ENCODE results near the gene HNRNPDL. TPM values are rescaled to one million over a fixed set of nuclear protein-coding genes. Genes with fewer than 3 reads are reported as not detected.

Gene HNRNPDL
- total and polyA plus RNA-seq, 2 of the 13 experiments (the other 11 are each of a cell fraction or from before 2014, with no cell fraction given): 167 to 414 TPM

DNA sequence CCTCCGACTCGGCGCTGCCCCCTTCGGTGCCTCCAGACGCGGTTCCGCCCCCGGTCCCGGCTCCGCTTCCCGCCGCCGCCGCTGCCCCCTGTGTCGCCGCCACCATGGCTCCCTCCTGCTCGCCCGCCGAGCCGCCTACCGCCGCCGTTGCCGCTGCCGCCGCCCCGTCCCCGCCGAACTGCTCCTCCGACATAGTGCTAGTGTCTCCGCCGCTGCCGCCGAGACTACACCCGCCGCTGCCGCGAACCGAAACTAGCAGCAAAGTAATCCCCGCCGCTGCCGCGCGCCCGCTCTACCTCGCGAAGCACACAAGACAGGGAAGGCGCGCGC, 56.8 kb downstream of the HNRNPDL start:
- intact Hi-C loops (cut with micrococcal nuclease; ENCODE audit: unreplicated experiment) (no loop called here), in situ Hi-C loops (cut with HindIII; ENCODE audit: extremely low pct_ligation_motif_present, low pct_unique_long_range_greater_than_20kb) (no loop called here)
- Histone ChIP-seq H3K27me3 (ENCODE audit: control insufficient read depth in 1 of 2, insufficient read depth in 2 of 2, low read length in 2 of 2) (peaks cover 0 to 3% of the 10 kb centered on the region in 2 experiments; a peak in 1 of 5 replicates), H2AFZ (ENCODE audit: low read length) (no peak overlapping the region), H3K4me2 (ENCODE audit: low read depth, low read length) (peak overlapping the region; percentile 87; the same call in 1 of the 2 replicates), H3K4me1 (ENCODE audit: insufficient read depth, low read length) (peaks cover 37% of the 10 kb centered on the region), H3K27ac (ENCODE audit: extremely low read length, insufficient read depth, low read length) (peak overlapping the region; percentile 99), H3K36me3 (replicated peaks in 1 of 2; ENCODE audit: control insufficient read depth in 1 of 2, insufficient read depth in 2 of 2, low read length in 2 of 2) (peaks cover 1 to 15% of the 10 kb centered on the region in 2 experiments; a peak in 3 of 5 replicates), H4K20me1 (ENCODE audit: insufficient read depth, low read length) (peaks cover 46% of the 10 kb centered on the region), H3K79me2 (ENCODE audit: insufficient read depth, low read length) (peaks cover 67% of the 10 kb centered on the region), H3K9ac (ENCODE audit: insufficient read depth, low read depth, low read length) (peak overlapping the region; percentile 98), H3K4me3 (replicated peaks in 1 of 3; ENCODE audit: insufficient read depth in 1 of 3, low read depth in 2 of 3, low read length in 3 of 3) (peak overlapping the region; percentile 89 to 100 (median 94)), H3K9me3 (ENCODE audit: low read length) (no peaks in the 10 kb centered on the region)
- TSS peak; percentile 49 for BruUV-seq (replicated peaks)
- no CpG with 5 or more reads among the region's 50 CpGs for WGBS (ENCODE audit: low lambda C conversion rate)
- FAIRE-seq: no peak
- CTCF ChIA-PET (ENCODE audit: low intra/inter-chr PET ratio, low total read pairs): no interaction called here
- DNase-seq (ENCODE audit: low spot score): no peak
- POLR2A ChIA-PET: interaction anchor here (0.6 to 1.7 kb wide), 7 partner anchors 10 to 661 kb away, joined by 3 to 52 read pairs (median 7); partner anchors contain the start of genes COPS4 and HNRNPDL
- peak; percentile 16 for ATAC-seq
- TF ChIP-seq FOXA1 (IDR thresholded peaks at IDR 0.05): no peak
- no peak for TF ChIP-seq FOXA1 (CRISPR knock-in tag; IDR thresholded peaks at IDR 0.05)
- TF ChIP-seq, protein P1, sequence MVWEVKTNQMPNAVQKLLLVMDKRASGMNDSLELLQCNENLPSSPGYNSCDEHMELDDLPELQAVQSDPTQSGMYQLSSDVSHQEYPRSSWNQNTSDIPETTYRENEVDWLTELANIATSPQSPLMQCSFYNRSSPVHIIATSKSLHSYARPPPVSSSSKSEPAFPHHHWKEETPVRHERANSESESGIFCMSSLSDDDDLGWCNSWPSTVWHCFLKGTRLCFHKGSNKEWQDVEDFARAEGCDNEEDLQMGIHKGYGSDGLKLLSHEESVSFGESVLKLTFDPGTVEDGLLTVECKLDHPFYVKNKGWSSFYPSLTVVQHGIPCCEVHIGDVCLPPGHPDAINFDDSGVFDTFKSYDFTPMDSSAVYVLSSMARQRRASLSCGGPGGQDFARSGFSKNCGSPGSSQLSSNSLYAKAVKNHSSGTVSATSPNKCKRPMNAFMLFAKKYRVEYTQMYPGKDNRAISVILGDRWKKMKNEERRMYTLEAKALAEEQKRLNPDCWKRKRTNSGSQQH (CRISPR knock-in tag; IDR thresholded peaks at IDR 0.05; ENCODE audit: low read depth): 0 out of 2 replicates have a peak, but pooled peaks have one; percentile 33
- TF ChIP-seq ZSCAN29 (CRISPR knock-in tag; conservative IDR thresholded peaks at IDR 0.05): no peak
- TF ChIP-seq KLF9 (CRISPR knock-in tag; IDR thresholded peaks at IDR 0.05; ENCODE audit: low read depth): no peak
- no peak for TF ChIP-seq ZMAT3 (CRISPR knock-in tag; conservative IDR thresholded peaks at IDR 0.05)
- TF ChIP-seq MTA1 (CRISPR knock-in tag; IDR thresholded peaks at IDR 0.05; ENCODE audit: borderline replicate concordance): no peak
- no peak; the same call in 1 of the 2 replicates for TF ChIP-seq POLR2AphosphoS5 (IDR thresholded peaks at IDR 0.05; ENCODE audit: low read depth, low read length)
- TF ChIP-seq, protein P2, sequence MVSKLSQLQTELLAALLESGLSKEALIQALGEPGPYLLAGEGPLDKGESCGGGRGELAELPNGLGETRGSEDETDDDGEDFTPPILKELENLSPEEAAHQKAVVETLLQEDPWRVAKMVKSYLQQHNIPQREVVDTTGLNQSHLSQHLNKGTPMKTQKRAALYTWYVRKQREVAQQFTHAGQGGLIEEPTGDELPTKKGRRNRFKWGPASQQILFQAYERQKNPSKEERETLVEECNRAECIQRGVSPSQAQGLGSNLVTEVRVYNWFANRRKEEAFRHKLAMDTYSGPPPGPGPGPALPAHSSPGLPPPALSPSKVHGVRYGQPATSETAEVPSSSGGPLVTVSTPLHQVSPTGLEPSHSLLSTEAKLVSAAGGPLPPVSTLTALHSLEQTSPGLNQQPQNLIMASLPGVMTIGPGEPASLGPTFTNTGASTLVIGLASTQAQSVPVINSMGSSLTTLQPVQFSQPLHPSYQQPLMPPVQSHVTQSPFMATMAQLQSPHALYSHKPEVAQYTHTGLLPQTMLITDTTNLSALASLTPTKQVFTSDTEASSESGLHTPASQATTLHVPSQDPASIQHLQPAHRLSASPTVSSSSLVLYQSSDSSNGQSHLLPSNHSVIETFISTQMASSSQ (IDR thresholded peaks at IDR 0.05; ENCODE audit: low read depth): no peak
- TF ChIP-seq, protein P2 (CRISPR knock-in tag; IDR thresholded peaks at IDR 0.05; ENCODE audit: borderline replicate concordance): peak; percentile 23; the same call in 1 of the 2 replicates
- TF ChIP-seq ATF7-NPFF (CRISPR knock-in tag; IDR thresholded peaks at IDR 0.05; ENCODE audit: low read depth): peak; percentile 26; the same call in 1 of the 2 replicates
- TF ChIP-seq SCMH1 (CRISPR knock-in tag; IDR thresholded peaks at IDR 0.05; ENCODE audit: borderline replicate concordance): no peak
- TF ChIP-seq SAFB2 (CRISPR knock-in tag; IDR thresholded peaks at IDR 0.05; ENCODE audit: borderline replicate concordance, low read depth): no peak
- TF ChIP-seq, protein P3, sequence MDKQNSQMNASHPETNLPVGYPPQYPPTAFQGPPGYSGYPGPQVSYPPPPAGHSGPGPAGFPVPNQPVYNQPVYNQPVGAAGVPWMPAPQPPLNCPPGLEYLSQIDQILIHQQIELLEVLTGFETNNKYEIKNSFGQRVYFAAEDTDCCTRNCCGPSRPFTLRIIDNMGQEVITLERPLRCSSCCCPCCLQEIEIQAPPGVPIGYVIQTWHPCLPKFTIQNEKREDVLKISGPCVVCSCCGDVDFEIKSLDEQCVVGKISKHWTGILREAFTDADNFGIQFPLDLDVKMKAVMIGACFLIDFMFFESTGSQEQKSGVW (CRISPR knock-in tag; IDR thresholded peaks at IDR 0.05; ENCODE audit: borderline replicate concordance): no peak
- TF ChIP-seq, protein P4, sequence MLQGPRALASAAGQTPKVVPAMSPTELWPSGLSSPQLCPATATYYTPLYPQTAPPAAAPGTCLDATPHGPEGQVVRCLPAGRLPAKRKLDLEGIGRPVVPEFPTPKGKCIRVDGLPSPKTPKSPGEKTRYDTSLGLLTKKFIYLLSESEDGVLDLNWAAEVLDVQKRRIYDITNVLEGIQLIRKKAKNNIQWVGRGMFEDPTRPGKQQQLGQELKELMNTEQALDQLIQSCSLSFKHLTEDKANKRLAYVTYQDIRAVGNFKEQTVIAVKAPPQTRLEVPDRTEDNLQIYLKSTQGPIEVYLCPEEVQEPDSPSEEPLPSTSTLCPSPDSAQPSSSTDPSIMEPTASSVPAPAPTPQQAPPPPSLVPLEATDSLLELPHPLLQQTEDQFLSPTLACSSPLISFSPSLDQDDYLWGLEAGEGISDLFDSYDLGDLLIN (CRISPR knock-in tag; IDR thresholded peaks at IDR 0.05; ENCODE audit: borderline replicate concordance): no peak
- TF ChIP-seq ZNF552 (CRISPR knock-in tag; IDR thresholded peaks at IDR 0.05; ENCODE audit: borderline replicate concordance): no peak
- TF ChIP-seq ZNF432 (CRISPR knock-in tag; IDR thresholded peaks at IDR 0.05; ENCODE audit: borderline replicate concordance): no peak
- TF ChIP-seq ZNF335 (CRISPR knock-in tag; IDR thresholded peaks at IDR 0.05): no peak
- TF ChIP-seq MEIS1 (CRISPR knock-in tag; IDR thresholded peaks at IDR 0.05; ENCODE audit: borderline replicate concordance): no peak
